Uterus (tissue), 2 donors: Measurements from ENCODE around the gene PTPRD.

Source experiments
- CTCF ChIP-seq, 4 experiments: fragments of 200-600 bp in 2 of 4; fragments of 450-650 bp in 2 of 4; sonication (generic) in 2 of 4; IDR thresholded peaks; one replicate each; pipeline ENCODE4 v1.5.1; 2016 to 2019; ENCODE audit warnings: antibody characterized with exemption in 4 of 4, mild to moderate bottlenecking in 2 of 4, moderate library complexity in 1 of 4
- POLR2A ChIP-seq, 2 donors: fragments of 450-650 bp; IDR thresholded peaks; one replicate each; pipeline ENCODE4 v1.6.1; 2016; ENCODE audit warnings: antibody characterized with exemption in 2 of 2, mild to moderate bottlenecking in 1 of 2, moderate library complexity in 1 of 2

DNA sequence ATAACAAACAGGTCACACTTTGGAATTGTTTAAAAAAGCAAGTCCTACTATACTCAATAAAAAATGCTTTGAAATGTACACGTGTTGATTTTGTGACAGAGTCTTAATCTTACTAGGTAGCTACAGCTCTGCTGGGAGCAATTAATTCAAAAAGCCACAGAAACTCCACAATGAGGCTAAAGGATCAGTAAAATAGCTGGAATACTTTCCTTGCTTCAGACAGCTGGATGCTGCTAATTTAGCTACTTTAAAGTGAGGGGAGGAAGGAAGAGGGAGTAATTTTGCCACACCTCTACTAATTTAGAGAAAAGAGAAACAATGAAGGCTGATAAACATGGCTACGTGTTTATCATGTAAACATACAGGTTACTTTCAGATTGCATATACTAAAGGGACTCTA lies 1885.6 kb downstream of the PTPRD start:
- TF ChIP-seq POLR2A (IDR thresholded peaks at IDR 0.05), result no peak
- TF ChIP-seq CTCF (IDR thresholded peaks at IDR 0.05), result no peak
